Activated naive CD8-positive, alpha-beta T cell treated with anti-CD3 and anti-CD28 coated beads, Interleukin-2, amount 50 U/mL, for 16 hours (primary cell): ENCODE data around the gene VPS9D1.
A peak's percentile ranks its signal among the peaks of the same experiment; 100 is the strongest.

Source experiments
- DNase-seq: peaks from one replicate; pipeline ENCODE4 v3.0.0-alpha.2; 2020; ENCODE audit warnings: low read depth, low spot score

VPS9D1 gene, protein sequence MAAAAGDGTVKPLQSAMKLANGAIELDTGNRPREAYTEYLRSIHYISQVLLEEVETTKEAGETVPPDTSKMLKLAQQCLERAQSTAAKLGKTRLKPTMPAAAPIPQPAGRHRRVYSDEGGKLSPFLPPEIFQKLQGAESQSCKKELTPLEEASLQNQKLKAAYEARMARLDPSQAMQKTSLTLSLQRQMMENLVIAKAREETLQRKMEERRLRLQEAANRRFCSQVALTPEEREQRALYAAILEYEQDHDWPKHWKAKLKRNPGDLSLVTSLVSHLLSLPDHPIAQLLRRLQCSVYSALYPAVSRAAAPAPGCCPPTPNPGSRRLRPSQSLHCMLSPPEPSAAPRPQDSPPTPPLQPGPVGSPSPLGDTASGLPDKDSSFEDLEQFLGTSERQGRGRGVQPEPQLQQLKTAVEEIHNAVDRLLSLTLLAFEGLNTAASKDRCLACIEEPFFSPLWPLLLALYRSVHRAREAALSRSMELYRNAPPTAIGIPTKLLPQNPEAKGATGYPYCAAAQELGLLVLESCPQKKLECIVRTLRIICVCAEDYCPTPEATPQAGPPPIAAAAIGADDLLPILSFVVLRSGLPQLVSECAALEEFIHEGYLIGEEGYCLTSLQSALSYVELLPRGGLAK

DNA sequence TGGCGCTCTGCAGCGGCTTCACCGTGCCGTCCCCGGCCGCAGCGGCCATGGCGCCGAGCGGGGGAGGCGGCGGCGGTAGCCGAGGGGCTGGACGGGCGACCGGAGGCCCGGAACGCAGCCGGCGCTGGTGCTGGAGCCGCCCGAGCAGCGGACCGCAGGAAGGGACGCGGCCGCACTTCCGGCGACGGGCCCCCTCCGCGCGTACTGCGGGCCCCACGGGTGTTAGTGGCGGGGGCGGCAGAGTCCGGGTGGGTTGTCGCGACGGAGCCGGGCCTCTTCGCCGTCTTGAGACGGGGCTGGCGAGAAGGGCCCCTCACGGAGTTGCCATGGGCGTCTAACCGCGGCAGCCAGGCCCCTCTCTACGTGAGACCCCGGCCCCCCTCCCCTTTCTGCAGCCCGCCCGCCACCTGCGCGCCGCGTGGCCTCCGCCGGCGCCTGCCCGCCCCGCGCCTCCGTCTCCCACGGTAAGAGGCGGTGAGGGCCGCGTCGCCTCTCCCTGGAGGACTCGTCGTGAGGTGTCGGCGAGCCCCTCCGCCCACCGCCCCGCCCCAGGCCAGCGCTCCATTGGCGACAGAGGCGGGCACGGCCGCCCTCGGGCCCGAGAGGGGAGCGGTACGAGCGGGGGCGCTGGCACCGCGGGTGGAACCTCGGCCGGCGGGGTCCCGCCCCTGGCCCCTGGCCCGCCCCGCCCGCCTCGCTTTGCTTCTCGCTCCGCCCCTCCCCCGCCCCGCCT is at the start of gene VPS9D1, which contains the start of gene ZNF276:
Gene VPS9D1, minus strand, starts transcription at position 86 of the 733 bp plus-strand sequence. Its CDS starts 37 bp downstream, at position 49.
Gene ZNF276, plus strand, starts transcription at position 725 of the 733 bp plus-strand sequence. CDS start 104 bp downstream, outside the sequence.
- peak; percentile 70 for DNase-seq

GRCh38 chr16:89770367-89770766 is 49.7 kb upstream of the VPS9D1 start:
- DNase-seq: no peak

DNA sequence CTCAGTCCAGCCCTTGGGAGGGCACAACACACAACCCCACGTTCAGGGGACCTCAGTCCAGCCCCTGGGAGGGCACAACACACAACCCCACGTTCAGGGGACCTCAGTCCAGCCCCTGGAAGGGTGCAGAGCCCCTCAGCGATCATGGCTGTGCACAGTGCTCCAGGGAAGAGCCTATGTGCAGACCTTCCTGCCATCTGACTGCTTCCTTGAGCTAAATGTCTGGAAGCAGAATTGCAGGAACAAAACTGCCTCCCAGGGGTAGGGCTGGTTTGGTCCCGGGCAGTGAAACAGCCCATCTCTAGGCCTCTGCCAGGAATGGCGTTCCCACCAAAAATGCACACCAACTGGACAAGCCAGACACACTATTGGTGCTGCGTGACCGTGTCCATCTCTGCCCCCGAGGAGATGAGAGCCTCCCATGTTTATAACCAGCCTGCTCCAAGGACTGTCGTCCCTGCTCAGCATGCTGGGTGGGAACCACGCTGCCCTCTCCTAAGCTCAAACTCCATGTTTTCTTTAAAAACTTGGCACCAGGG is 44.7 kb upstream of the VPS9D1 start:
- no peak for DNase-seq

- no peak for DNase-seq
Observed at GRCh38 chr16:89764711-89765201, 44.1 kb upstream of the VPS9D1 start.

DNA sequence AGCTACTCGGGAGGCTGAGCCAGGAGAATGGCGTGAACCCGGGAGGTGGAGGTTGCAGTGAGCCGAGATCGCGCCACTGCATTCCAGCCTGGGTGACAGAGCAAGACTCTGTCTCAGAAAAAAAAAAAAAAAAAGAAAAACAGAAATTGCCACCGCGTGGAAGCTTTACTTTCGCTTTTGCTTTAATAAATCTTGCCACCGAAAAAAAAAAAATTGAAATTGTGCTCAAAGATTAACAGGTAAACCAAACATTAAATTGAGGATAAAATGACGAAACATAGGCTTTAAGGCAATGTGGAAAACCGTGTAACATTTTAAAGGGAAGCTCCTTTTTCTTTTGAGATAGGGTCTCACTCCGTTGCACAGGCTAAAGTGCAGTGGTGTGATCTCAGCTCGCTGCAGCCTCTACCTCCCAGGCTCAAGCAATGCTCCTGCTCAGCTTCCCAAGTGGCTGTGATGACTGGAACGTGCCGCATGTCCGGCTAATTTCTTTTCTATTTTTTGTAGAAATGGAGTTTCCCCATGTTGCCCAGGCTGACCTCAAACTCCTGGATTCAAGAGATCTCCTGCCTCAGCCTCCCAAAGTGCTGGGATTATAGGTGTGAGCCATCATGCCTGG is 40.7 kb upstream of the VPS9D1 start:
- no peak for DNase-seq

DNA sequence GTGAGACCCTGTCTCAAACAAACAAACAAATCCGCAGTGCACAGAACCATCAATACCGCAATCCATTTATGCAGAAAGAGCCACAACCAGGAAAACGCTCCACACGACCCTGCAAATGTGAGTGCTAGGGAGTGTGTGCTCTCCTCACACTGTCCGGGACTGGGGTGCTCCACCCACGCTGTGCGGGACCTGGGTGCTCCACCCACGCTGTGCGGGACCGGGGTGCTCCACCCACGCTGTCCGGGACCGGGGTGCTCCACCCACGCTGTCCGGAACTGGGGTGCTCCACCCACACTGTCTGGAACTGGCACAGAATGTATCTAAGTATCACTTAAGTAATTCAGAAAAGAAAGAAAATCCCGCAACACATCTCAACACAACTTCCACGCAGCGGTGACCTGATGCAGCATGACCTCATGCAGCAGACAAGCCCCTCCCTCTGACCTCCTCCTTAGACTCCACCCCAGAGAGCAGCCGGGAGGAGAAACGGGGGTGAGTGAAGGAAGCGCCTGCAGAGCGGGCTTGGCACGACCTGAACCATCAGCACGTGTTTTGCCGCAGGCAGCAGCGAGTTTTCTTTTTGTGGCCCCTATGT is 39.1 kb upstream of the VPS9D1 start:
- no peak for DNase-seq

GRCh38 chr16:89749637-89750036 is 28.9 kb upstream of the VPS9D1 start:
- DNase-seq: no peak

GRCh38 chr16:89748921-89749320 is 28.2 kb upstream of the VPS9D1 start:
- DNase-seq: no peak

DNA sequence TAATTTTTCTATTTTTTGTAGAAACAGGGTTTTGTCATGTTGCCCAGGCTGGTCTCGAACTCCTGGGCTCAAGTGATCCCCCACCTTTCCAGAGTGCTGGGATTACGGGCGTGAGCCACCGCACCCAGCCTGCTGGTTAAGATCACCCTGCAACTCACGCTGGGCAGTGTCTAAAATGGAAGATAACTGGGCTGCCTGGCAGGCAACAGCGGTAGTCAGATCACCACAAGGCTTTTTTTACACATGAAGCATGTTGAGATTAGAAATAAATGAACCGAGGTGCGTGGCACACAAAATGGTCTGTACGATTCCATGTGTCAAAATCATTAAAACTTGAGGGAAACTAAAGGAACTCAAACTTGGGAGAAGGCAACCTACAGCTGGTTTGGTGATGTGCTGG is 27.4 kb upstream of the VPS9D1 start:
- no peak for DNase-seq

- DNase-seq: no peak
Observed at GRCh38 chr16:89746043-89746442, 25.3 kb upstream of the VPS9D1 start.

- no peak for DNase-seq
Observed at GRCh38 chr16:89744813-89745212, 24.1 kb upstream of the VPS9D1 start.

DNA sequence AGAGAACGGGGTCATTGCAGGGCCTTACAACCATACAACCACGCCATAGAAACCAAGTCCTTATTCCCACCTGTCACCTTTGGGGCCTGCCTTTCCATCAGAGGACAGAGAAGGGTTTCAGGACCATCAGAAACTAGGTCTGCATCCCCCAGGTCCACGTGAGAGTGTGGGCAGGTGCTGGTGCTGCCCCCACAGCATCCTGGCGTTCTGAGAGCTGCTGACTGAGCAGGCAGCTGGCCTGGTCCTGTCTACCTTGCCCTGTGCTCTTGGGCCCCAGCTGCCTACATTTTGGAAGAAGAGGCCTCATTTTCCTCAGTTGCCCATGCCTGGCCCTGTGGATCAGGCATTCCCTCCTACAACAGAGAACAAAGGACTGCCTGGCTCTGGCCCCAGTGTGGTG is 22.2 kb upstream of the VPS9D1 start:
- no peak for DNase-seq

- no peak for DNase-seq
Observed at GRCh38 chr16:89741342-89742014, 20.8 kb upstream of the VPS9D1 start.

DNA sequence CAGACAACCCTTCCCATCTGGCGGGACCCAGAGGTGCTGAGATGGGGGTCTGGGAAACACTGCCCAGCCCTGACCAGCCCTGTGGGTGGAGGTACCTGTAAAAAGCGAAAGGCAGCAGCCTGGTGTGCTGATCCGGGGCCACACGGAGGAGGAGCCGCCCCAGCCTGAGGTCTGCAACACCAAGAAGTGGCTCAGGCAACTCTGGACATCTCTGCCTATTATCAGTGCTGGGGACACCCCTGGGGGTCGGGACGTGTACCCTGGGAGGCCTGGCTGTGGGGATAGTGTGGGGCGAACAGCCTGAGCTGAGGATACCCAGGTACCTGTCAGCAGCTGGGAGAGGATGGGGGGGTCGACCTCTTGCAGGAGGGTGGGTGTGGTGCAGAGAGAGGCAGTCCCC is 18.7 kb upstream of the VPS9D1 start:
- DNase-seq: no peak

DNA sequence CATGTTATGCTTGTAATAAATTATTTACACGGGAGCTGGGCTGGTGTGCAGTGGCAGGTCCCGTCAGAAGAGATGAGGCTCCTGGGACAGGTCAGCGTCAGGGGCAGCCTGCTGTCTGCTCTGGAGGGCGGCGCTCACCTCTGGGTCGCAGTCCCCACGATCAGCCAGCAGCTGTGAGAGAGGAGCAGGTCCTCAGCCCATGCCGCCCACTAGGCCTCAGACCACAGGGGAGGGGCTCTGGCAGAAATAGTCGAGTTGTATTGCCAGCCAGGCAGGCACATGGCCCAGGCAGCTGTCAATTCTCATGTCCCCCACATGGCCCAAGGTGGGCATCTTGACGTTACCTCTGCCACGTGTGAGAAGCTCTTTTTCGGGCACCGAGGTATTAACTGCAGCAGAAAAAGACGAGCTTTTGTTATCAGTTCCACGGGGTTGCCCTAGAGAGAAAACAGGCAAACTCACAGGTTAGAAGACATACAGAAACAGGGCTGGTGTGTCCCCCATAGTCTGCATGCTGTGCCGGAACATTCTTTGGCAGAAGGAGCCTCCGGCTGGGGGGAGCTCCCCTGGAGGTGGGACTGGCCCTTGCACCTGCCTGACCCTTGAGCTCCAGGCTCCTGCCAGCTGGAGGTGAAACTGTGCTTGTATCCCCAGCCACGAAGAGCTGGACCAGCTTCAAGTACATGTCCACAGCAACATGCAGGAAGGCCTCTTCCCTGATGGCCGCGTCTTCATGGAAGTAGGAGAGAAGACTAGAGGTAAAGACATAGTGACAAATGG is 18.0 kb upstream of the VPS9D1 start:
- DNase-seq: no peak

- no peak for DNase-seq
Observed at GRCh38 chr16:89738072-89738377, 17.3 kb upstream of the VPS9D1 start.

DNA sequence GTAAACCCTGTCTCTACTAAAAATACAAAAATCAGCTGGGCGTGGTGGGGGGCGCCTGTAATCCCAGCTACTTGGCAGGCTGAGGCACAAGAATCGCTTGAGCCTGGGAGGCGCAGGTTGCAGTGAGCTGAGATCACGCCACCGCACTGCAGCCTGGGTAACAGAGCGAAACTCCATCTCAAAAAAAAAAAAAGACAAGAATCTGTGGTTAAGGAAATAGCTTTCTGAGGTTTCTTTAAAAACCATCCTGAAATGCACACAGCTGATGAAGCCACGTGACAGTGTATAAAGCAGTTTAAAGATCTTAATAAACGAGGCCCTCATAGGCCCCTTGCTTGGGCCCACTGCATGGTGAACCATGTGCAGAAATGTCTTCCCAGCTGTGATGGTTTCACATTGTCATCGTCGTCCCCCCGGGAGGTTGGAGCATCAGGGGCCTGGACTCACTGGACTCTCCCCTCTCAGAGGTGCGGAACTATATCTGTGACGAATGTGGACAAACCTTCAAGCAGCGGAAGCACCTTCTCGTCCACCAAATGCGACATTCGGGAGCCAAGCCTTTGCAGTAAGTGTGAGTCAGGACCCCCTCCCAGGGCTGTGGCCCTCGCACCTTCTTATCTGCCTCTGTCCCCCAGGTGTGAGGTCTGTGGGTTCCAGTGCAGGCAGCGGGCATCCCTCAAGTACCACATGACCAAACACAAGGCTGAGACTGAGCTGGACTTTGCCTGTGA is 16.8 kb upstream of the VPS9D1 start:
- no peak for DNase-seq

- DNase-seq: no peak
Observed at GRCh38 chr16:89736554-89736953, 15.9 kb upstream of the VPS9D1 start.

GRCh38 chr16:89733792-89734191 is 13.1 kb upstream of the VPS9D1 start:
- no peak for DNase-seq
